ENCODE results near the gene KLF2. TPM values are rescaled to one million over a fixed set of nuclear protein-coding genes. Genes with fewer than 3 reads are reported as not detected.

KLF2 gene
- total RNA-seq, 1 donor from 2014 or later: 13.7 TPM

GRCh38 chr19:16363133-16363851, 38.7 kb downstream of the KLF2 start:
- DNase-seq (ENCODE audit: low read depth): no peak

GRCh38 chr19:16363852-16364230, 39.2 kb downstream of the KLF2 start:
- no peak for DNase-seq (ENCODE audit: low read depth)

- DNase-seq (ENCODE audit: low read depth): no peak
Observed at GRCh38 chr19:16364231-16364865, 39.7 kb downstream of the KLF2 start.

GRCh38 chr19:16365300-16365996, 40.8 kb downstream of the KLF2 start:
- DNase-seq (ENCODE audit: low read depth): no peak

GRCh38 chr19:16366056-16366432, 41.4 kb downstream of the KLF2 start:
- no peak for DNase-seq (ENCODE audit: low read depth)

GRCh38 chr19:16366433-16367260, 42.0 kb downstream of the KLF2 start:
- no peak for DNase-seq (ENCODE audit: low read depth)

GRCh38 chr19:16367261-16367683, 42.6 kb downstream of the KLF2 start:
- DNase-seq (ENCODE audit: low read depth): no peak

GRCh38 chr19:16368385-16369305, 44.0 kb downstream of the KLF2 start:
- no peak for DNase-seq (ENCODE audit: low read depth)

GRCh38 chr19:16369306-16369663, 44.7 kb downstream of the KLF2 start:
- DNase-seq (ENCODE audit: low read depth): no peak

GRCh38 chr19:16369664-16370576, 45.3 kb downstream of the KLF2 start:
- DNase-seq (ENCODE audit: low read depth): no peak

- DNase-seq (ENCODE audit: low read depth): no peak
Observed at GRCh38 chr19:16370641-16371391, 46.2 kb downstream of the KLF2 start.

GRCh38 chr19:16371540-16371986, 46.9 kb downstream of the KLF2 start:
- no peak for DNase-seq (ENCODE audit: low read depth)

GRCh38 chr19:16372065-16372915, 47.7 kb downstream of the KLF2 start:
- DNase-seq (ENCODE audit: low read depth): peak; percentile 53

GRCh38 chr19:16373079-16373478, 48.5 kb downstream of the KLF2 start:
- no peak for DNase-seq (ENCODE audit: low read depth)

GRCh38 chr19:16373532-16373931, 48.9 kb downstream of the KLF2 start:
- peak; percentile 51 for DNase-seq (ENCODE audit: low read depth)

- DNase-seq (ENCODE audit: low read depth): no peak
Observed at GRCh38 chr19:16373989-16374388, 49.4 kb downstream of the KLF2 start.

GRCh38 chr19:16374436-16374835, 49.8 kb downstream of the KLF2 start:
- DNase-seq (ENCODE audit: low read depth): no peak

Measured in myocyte (in vitro differentiated cells).